SK-N-MC (cell line): ENCODE measurements around the gene LLCFC1.

Experiments used
- DNase-seq: peaks from one replicate; pipeline ENCODE4 v3.0.0-alpha.2; 2011; ENCODE audit warnings: low read depth, low spot score
- H3K27ac ChIP-seq: fragments of 200-600 bp; sonication (generic); 2 replicates; pipeline ENCODE4 v1.5.1; 2016; ENCODE audit warnings: mixed run types
- H3K36me3 ChIP-seq: fragments of 200-600 bp; sonication (generic); 2 replicates; pipeline ENCODE4 v1.6.1; 2017; ENCODE audit warnings: antibody characterized with exemption, low read length, mixed read lengths; ENCODE audit not compliant: insufficient read depth
- H3K4me3 ChIP-seq: fragments of 200-600 bp; sonication (generic); 2 replicates; pipeline ENCODE4 v1.5.1; 2016
- H3K9ac ChIP-seq: fragments of 200-600 bp; sonication (generic); 2 replicates; pipeline ENCODE4 v1.8.0; 2017; ENCODE audit warnings: mixed run types, mixed read lengths; ENCODE audit not compliant: insufficient read length
- H3K9me3 ChIP-seq: fragments of 200-600 bp; sonication (generic); 2 replicates; pipeline ENCODE4 v1.6.1; 2017; ENCODE audit warnings: low read depth, mild to moderate bottlenecking, antibody characterized with exemption, low read length, moderate library complexity, mixed read lengths
- EZH2 ChIP-seq: fragments of 200-600 bp; sonication (generic); IDR thresholded peaks from one replicate; pipeline ENCODE4 v1.6.1; 2017; ENCODE audit warnings: antibody characterized with exemption
- FOXP2 ChIP-seq: optimal IDR thresholded peaks from 2 replicates; pipeline ENCODE3; 2011; ENCODE audit warnings: mild to moderate bottlenecking, moderate library complexity; ENCODE audit not compliant: insufficient read depth; ENCODE audit errors: extremely low read length, control extremely low read depth
- POLR2AphosphoS5 ChIP-seq: IDR thresholded peaks from 2 replicates; pipeline ENCODE4 v1.6.1; 2012; ENCODE audit warnings: mild to moderate bottlenecking, low read depth, low read length, borderline replicate concordance

The LLCFC1 gene

DNA sequence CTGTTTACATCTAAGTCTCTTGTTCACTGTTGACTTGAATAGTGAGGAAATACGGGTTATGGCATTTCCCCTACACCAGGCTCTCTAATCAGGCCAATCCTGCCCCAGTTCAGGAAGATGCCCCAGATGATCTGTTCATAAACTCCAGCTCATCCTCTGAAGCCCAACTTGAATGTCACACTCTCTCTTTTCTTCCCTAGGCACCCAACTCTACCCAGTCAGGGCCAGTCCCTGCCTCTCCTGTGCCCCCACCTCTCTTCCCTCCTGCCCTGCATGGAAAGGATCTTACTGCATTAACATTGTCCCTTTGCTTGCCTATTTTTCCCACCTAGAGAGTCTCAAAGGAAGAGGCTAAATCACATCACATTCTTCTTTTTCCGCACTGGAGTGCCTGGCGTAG is 43.1 kb upstream of the LLCFC1 start:
- TF ChIP-seq EZH2, result no peak
- TF ChIP-seq POLR2AphosphoS5, result no peak
- no peak for TF ChIP-seq FOXP2
- no peak overlapping the region for H3K4me3 ChIP-seq
- H3K9me3 ChIP-seq, result no peaks in the 10 kb centered on the region
- no peak overlapping the region for H3K27ac ChIP-seq
- no peaks in the 10 kb centered on the region for H3K36me3 ChIP-seq
- DNase-seq, result no peak
- H3K9ac ChIP-seq, result no peak overlapping the region

DNA sequence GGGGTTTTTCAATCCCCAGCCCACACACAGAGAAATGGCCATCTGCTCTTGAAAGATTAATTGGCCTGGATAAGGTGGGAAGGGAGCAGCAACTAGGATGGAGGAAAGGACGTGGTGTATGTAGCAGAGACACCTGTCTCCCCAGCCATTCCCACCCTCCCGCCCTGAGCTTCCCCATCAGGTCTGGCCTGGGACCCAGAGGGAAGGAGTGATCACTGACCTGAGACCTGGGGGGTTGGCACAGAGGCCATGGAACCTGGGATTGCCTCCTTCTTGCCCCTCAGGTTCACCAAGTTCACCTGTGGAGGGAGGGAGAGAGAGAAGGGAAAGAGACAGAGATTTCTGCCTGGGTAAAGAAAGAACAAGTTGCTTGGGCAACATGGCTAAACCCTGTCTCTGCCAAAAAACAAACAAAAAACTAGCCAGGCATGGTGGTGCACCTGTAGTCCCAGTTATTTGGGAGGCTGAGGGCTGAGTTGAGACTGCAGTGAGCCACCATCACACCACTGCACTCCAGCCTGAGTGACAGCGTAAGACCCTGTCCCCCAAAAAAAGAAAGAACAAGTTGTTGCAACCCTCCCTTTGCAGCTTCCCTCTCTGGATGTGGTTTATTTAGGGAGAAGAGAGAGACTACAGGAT is 42.4 kb upstream of the LLCFC1 start:
- no peak for DNase-seq
- no peak for TF ChIP-seq POLR2AphosphoS5
- no peak for TF ChIP-seq EZH2
- no peak for TF ChIP-seq FOXP2
- Histone ChIP-seq H3K4me3 (no peak overlapping the region), H3K36me3 (no peaks in the 10 kb centered on the region), H3K27ac (no peak overlapping the region), H3K9me3 (no peaks in the 10 kb centered on the region), H3K9ac (no peak overlapping the region)

DNA sequence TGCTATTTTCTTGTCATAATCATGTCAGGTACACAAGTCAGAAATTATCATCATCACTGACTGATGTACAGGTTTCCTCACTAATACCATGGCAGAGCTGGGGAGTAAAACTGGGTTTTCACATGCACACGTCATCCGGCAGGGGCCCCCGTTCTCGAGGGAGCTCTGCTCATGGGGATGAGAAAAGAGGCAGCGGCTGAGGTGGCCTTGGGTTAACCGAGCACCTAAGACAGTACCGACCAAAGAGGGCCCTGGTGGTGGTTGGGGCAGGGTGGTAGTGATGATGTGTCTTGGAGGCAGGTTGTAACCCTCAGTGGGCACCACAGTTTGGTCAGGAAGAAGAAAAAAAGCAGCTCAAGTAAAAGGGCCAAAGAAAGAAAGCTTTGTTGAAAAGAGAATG is 41.6 kb upstream of the LLCFC1 start:
- H3K36me3 ChIP-seq, result no peaks in the 10 kb centered on the region
- H3K4me3 ChIP-seq, result no peak overlapping the region
- no peak overlapping the region for H3K9ac ChIP-seq
- H3K27ac ChIP-seq, result no peak overlapping the region
- TF ChIP-seq FOXP2, result no peak
- TF ChIP-seq EZH2, result no peak
- TF ChIP-seq POLR2AphosphoS5, result no peak
- DNase-seq, result no peak
- H3K9me3 ChIP-seq, result no peaks in the 10 kb centered on the region

DNA sequence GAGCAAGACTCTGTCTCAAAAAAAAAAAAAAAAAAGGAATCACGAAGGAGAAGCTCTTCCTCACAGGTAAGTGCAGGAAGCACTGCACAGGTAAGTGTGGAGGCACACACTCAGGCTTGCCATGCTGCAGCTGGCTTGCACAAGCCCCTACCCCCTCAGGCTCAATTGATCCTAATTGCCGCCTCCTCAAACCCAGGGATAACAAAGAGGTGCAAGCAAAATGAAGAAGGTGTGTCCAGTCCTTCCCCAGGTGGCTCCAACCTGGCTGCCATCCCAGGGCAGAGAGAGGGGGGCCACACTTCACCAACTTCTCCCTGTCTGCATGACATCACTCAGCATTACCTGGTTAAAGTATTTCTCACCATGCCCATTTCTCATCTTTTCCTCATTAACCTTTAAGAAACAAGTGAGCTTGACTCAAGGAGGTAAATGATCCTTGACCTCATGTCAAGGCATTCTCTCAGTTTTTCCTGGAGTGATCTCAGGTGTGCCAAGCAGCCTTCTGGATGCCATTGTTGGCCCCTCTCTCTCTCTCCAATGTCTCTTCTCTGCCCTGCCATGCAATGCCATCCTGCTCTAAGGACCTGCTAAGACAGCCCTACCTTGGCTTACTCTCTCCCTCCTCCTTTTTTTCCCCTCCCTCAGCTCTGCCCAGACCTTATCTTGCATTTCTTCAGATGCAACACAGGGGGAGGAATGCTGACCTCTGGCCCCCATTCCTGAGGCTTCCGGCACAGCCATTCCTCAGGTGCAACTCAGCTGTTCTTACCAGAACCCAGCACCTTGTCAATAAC is 40.7 kb upstream of the LLCFC1 start:
- H3K9me3 ChIP-seq, result no peaks in the 10 kb centered on the region
- no peaks in the 10 kb centered on the region for H3K36me3 ChIP-seq
- no peak for TF ChIP-seq EZH2
- no peak for TF ChIP-seq FOXP2
- no peak for TF ChIP-seq POLR2AphosphoS5
- no peak for DNase-seq
- H3K9ac ChIP-seq, result no peak overlapping the region
- H3K4me3 ChIP-seq, result no peak overlapping the region
- H3K27ac ChIP-seq, result no peak overlapping the region

DNA sequence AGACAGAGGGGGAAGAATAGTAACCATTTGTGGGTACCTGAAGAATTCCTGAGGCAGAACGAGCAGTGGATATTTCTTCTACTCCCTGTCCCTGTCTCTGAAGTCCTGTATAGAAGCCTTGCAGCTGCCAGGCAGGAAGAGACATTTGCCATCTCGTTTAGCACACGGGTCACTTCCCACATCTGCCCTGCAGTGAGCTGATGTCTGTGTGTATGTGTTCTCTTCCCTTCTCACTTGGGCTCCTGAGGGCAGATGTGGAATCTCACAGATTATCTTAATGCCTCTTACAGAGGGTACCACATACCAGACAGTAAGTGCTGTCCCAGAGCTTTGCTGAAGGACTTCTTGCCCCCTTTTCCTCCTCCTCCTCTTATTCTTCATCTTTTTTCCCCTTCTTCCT is 39.6 kb upstream of the LLCFC1 start:
- H3K9me3 ChIP-seq, result no peaks in the 10 kb centered on the region
- no peak overlapping the region for H3K27ac ChIP-seq
- no peaks in the 10 kb centered on the region for H3K36me3 ChIP-seq
- no peak overlapping the region for H3K4me3 ChIP-seq
- TF ChIP-seq EZH2, result no peak
- TF ChIP-seq FOXP2, result no peak
- no peak for TF ChIP-seq POLR2AphosphoS5
- DNase-seq, result no peak
- no peak overlapping the region for H3K9ac ChIP-seq

DNA sequence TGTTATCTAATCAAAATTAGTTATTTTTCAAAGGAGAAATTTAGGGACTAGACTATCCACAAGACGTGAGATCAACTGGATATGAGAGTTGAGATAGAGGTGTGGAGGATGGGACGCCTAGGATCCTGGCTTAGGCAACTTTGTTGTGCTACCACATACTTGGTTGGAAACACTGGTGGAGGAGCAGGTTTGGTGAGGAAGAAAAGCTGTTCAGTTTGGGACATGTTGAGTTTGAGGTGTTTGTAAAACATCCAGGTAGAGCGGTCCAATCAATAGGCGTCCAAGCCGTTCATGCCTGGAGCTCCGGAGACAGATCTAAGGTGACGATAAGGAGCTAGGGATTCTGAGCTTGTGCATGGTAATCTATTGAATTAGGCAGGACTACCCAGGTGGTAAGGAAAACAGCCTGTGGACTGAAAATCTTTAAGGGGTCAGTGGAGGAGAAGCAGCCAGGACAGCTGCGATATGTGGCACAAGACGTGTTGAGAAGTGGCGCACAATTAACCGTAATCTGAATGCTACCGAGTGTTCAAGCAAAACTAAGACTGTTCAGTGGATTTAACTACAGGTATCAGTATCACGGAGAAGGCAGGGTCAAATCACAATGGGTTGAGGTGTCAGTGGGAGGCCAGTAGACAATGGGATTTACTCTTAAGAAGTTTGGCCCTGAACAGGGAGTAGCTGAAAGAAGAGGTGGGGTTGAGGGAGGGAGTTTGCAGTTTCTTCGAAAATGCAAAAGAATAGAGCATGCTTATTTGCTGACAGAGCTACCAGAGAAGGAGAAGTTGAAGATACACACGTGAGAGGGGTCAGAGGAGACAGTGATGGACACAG is 37.6 kb upstream of the LLCFC1 start:
- DNase-seq, result no peak

DNA sequence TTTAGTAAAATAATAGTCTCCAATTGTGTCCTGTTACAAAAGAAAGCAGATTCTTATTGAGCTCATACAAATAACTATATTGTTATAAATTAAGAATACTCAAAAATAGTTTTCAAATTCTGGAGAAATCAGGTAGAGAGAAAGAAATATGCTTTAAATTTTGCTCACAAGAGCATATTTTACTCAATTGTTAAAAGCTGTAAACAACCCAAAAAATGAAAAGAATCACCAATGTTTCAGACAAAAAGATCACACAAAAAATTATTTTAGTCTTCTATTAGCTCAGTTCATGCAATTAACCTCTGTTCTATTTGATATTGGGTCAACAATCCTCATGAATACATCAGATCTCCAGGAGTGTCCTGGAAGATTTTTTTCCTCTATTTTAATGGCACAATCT is 35.2 kb upstream of the LLCFC1 start:
- H3K9ac ChIP-seq, result no peak overlapping the region
- TF ChIP-seq FOXP2 (no peak), POLR2AphosphoS5 (no peak), EZH2 (no peak)
- no peak for DNase-seq
- H3K9me3 ChIP-seq, result no peaks in the 10 kb centered on the region
- no peak overlapping the region for H3K4me3 ChIP-seq
- H3K36me3 ChIP-seq, result no peaks in the 10 kb centered on the region
- no peak overlapping the region for H3K27ac ChIP-seq

More for the DNA sequence above, 37.6 kb upstream of the LLCFC1 start:
- Histone ChIP-seq H3K9ac (no peak overlapping the region), H3K27ac (no peak overlapping the region), H3K4me3 (no peak overlapping the region), H3K36me3 (no peaks in the 10 kb centered on the region), H3K9me3 (no peaks in the 10 kb centered on the region)
- TF ChIP-seq FOXP2 (no peak), EZH2 (no peak), POLR2AphosphoS5 (no peak)

DNA sequence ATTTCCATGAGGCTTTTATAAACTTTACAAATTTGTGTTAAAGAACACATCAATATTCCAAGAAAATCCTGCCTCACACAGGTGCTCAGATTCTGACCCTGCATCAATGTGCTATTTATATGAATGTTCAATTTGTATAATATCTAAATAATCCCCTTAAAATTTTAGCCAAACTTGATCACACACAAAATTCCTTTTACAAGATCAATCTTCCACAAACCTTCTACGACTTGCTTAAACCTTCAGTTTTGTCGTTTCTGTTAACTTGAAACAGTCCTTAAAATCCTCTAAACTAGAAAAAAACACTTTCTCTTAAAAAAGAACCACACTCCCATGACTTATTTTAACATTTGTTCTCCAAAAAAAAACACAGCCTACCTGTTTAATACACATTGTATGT is 33.5 kb upstream of the LLCFC1 start:
- DNase-seq, result no peak
- no peak for TF ChIP-seq EZH2
- no peak for TF ChIP-seq POLR2AphosphoS5
- TF ChIP-seq FOXP2, result no peak
- H3K9me3 ChIP-seq, result no peaks in the 10 kb centered on the region
- no peak overlapping the region for H3K9ac ChIP-seq
- H3K4me3 ChIP-seq, result no peak overlapping the region
- H3K27ac ChIP-seq, result no peak overlapping the region
- no peaks in the 10 kb centered on the region for H3K36me3 ChIP-seq
